IMR-90 (cell line): Measurements from ENCODE around the gene CEP78. TPM values are rescaled to one million over a fixed set of nuclear protein-coding genes. Genes with fewer than 3 reads are reported as not detected.

Source experiments
- ATAC-seq: fragments of 200-7000 bp; cut with Tn5 transposase; 2 replicates; pipeline ENCODE4 v1.9.1; 2020; ENCODE audit warnings: low read depth, mild to moderate bottlenecking, moderate library complexity
- BruUV-seq: library from RNA; stranded (reverse); fragments of 400-500 nt; replicated peaks from 2 replicates; lab custom pipeline; 2021; lab: Mats Ljungman, UMichigan
- CTCF ChIA-PET: fragments of 300-600 bp; formaldehyde crosslinking; extraction: SDS; loops from one replicate; lab custom pipeline; 2021; ENCODE audit warnings: antibody characterized with exemption; lab: Yijun Ruan, JAX
- POLR2A ChIA-PET: fragments of 300-600 bp; sonication (Branson Sonifier 250); formaldehyde crosslinking; loops from one replicate; lab custom pipeline; 2022; ENCODE audit warnings: antibody characterized with exemption; ENCODE audit not compliant: unreplicated experiment; lab: Charles Lee
- DNase-seq: peaks from one replicate; pipeline ENCODE4 v3.0.0; 2013
- H2AFZ ChIP-seq: replicated peaks from 2 replicates; pipeline ENCODE3; 2013; ENCODE audit warnings: low read length, mild to moderate bottlenecking; ENCODE audit not compliant: poor library complexity
- H2AK5ac ChIP-seq: 2 replicates; pipeline ENCODE4 v1.6.1; 2013; ENCODE audit warnings: low read depth, low read length, inconsistent platforms
- H2AK9ac ChIP-seq: replicated peaks from 2 replicates; pipeline ENCODE3; 2013; ENCODE audit warnings: mild to moderate bottlenecking, low read depth, low read length, moderate library complexity; ENCODE audit not compliant: poor library complexity
- H2BK120ac ChIP-seq: 2 replicates; pipeline ENCODE4 v1.6.1; 2013; ENCODE audit warnings: low read depth, low read length, inconsistent platforms
- H2BK15ac ChIP-seq: 3 replicates; pipeline ENCODE4 v1.6.1; 2013; ENCODE audit warnings: low read depth, low read length, inconsistent platforms
- H2BK20ac ChIP-seq: 2 replicates; pipeline ENCODE4 v1.6.1; 2013; ENCODE audit warnings: low read depth, mild to moderate bottlenecking, inconsistent platforms, low read length, moderate library complexity
- H2BK5ac ChIP-seq: 2 replicates; pipeline ENCODE4 v1.6.1; 2013; ENCODE audit warnings: mild to moderate bottlenecking, low read depth, low read length, inconsistent platforms; ENCODE audit not compliant: poor library complexity, severe bottlenecking
- H3K14ac ChIP-seq: replicated peaks from 2 replicates; pipeline ENCODE4 v1.6.1; 2013; ENCODE audit warnings: low read depth, low read length, inconsistent platforms
- H3K18ac ChIP-seq: 2 replicates; pipeline ENCODE4 v1.6.1; 2013; ENCODE audit warnings: low read depth, low read length, control low read depth
- H3K23ac ChIP-seq: 2 replicates; pipeline ENCODE4 v1.6.1; 2013; ENCODE audit warnings: low read depth, low read length, inconsistent platforms
- H3K27ac ChIP-seq: 2 replicates; pipeline ENCODE4 v1.5.1; 2013; ENCODE audit warnings: mild to moderate bottlenecking, control low read depth, low read length; ENCODE audit not compliant: insufficient read depth
- H3K27me3 ChIP-seq: 2 replicates; pipeline ENCODE4 v1.6.1; 2013; ENCODE audit warnings: low read length; ENCODE audit not compliant: control insufficient read depth, insufficient read depth
- H3K36me3 ChIP-seq: 2 replicates; pipeline ENCODE4 v1.6.1; 2013; ENCODE audit warnings: low read length, mixed read lengths; ENCODE audit not compliant: control insufficient read depth, insufficient read depth
- H3K4ac ChIP-seq: 2 replicates; pipeline ENCODE4 v1.6.1; 2013; ENCODE audit warnings: low read depth, low read length, inconsistent platforms
- H3K4me1 ChIP-seq: 2 replicates; pipeline ENCODE4 v1.6.1; 2013; ENCODE audit warnings: low read length, mixed read lengths; ENCODE audit not compliant: control insufficient read depth, insufficient read depth
- H3K4me2 ChIP-seq: 2 replicates; pipeline ENCODE4 v1.6.1; 2013; ENCODE audit warnings: low read depth, mild to moderate bottlenecking, control low read depth, low read length, moderate library complexity
- H3K4me3 ChIP-seq: 2 replicates; pipeline ENCODE4 v1.5.1; 2013; ENCODE audit warnings: low read depth, mild to moderate bottlenecking, control low read depth, low read length, moderate library complexity; ENCODE audit not compliant: insufficient read depth
- H3K56ac ChIP-seq: 2 replicates; pipeline ENCODE4 v1.6.1; 2013; ENCODE audit warnings: low read length, inconsistent platforms; ENCODE audit not compliant: insufficient read depth; ENCODE audit errors: extremely low read depth
- H3K79me1 ChIP-seq, 2 experiments: 2 replicates each; pipeline ENCODE4 v1.6.1; 2013; ENCODE audit warnings: low read length in 2 of 2, inconsistent platforms in 1 of 2, low read depth in 1 of 2
- H3K9ac ChIP-seq: 2 replicates; pipeline ENCODE4 v1.6.1; 2013; ENCODE audit warnings: low read depth, low read length, control low read depth
- H3K9me1 ChIP-seq: 2 replicates; pipeline ENCODE4 v1.6.1; 2013; ENCODE audit warnings: low read length, inconsistent platforms; ENCODE audit not compliant: insufficient read depth
- H3K9me3 ChIP-seq: 2 replicates; pipeline ENCODE4 v1.6.1; 2013; ENCODE audit warnings: low read length; ENCODE audit not compliant: control insufficient read depth, insufficient read depth
- H4K20me1 ChIP-seq: 2 replicates; pipeline ENCODE4 v1.6.1; 2013; ENCODE audit warnings: low read length, inconsistent platforms; ENCODE audit not compliant: insufficient read depth
- H4K5ac ChIP-seq: 2 replicates; pipeline ENCODE4 v1.6.1; 2013; ENCODE audit warnings: mild to moderate bottlenecking, low read depth, low read length, control low read depth
- H4K8ac ChIP-seq, 2 experiments: 2 replicates each; pipeline ENCODE4 v1.6.1; 2013; ENCODE audit warnings: low read depth in 2 of 2, low read length in 2 of 2, control low read depth in 1 of 2, inconsistent platforms in 1 of 2
- H4K91ac ChIP-seq: 2 replicates; pipeline ENCODE4 v1.6.1; 2013; ENCODE audit warnings: low read depth, low read length, inconsistent platforms; ENCODE audit not compliant: insufficient read depth
- BHLHE40 ChIP-seq: fragments of 150-350 bp; IDR thresholded peaks from 2 replicates; pipeline ENCODE4 v1.6.1; 2016; ENCODE audit warnings: mild to moderate bottlenecking, low read depth, low read length
- CEBPB ChIP-seq: IDR thresholded peaks from 2 replicates; pipeline ENCODE4 v1.6.1; 2012; ENCODE audit warnings: low read depth, low read length, improper control_type of control experiment
- CHD1 ChIP-seq: IDR thresholded peaks from 2 replicates; pipeline ENCODE4 v1.6.1; 2012; ENCODE audit warnings: low read depth, low read length, improper control_type of control experiment
- FOS ChIP-seq: fragments of 150-350 bp; IDR thresholded peaks from 2 replicates; pipeline ENCODE4 v1.6.1; 2016; ENCODE audit warnings: low read depth, low read length
- MAFK ChIP-seq: IDR thresholded peaks from 2 replicates; pipeline ENCODE4 v1.6.1; 2012; ENCODE audit warnings: low read depth, low read length, improper control_type of control experiment
- MXI1 ChIP-seq: IDR thresholded peaks from 2 replicates; pipeline ENCODE4 v1.6.1; 2012; ENCODE audit warnings: low read depth, mild to moderate bottlenecking, low read length, moderate library complexity, borderline replicate concordance
- NFE2L2 ChIP-seq: fragments of 150-350 bp; IDR thresholded peaks from 2 replicates; pipeline ENCODE4 v1.6.1; 2016; ENCODE audit warnings: low read depth, mild to moderate bottlenecking, low read length
- POLR2A ChIP-seq: IDR thresholded peaks from 2 replicates; pipeline ENCODE4 v1.6.1; 2012; ENCODE audit warnings: mild to moderate bottlenecking, low read depth, low read length
- RAD21 ChIP-seq: IDR thresholded peaks from 2 replicates; pipeline ENCODE4 v1.6.1; 2012; ENCODE audit warnings: low read length, improper control_type of control experiment
- RCOR1 ChIP-seq: IDR thresholded peaks from 2 replicates; pipeline ENCODE4 v1.6.1; 2012; ENCODE audit warnings: mild to moderate bottlenecking, low read length, improper control_type of control experiment; ENCODE audit not compliant: insufficient replicate concordance
- RFX5 ChIP-seq: IDR thresholded peaks from 2 replicates; pipeline ENCODE4 v1.8.0; 2012; ENCODE audit warnings: low read depth, mild to moderate bottlenecking, low read length, moderate library complexity
- SMC3 ChIP-seq: fragments of 150-350 bp; IDR thresholded peaks from 2 replicates; pipeline ENCODE4 v1.6.1; 2016; ENCODE audit warnings: low read depth, mild to moderate bottlenecking, antibody characterized with exemption, low read length, moderate library complexity
- WGBS, 2 experiments: methylation state at CpG; one replicate each; pipeline versions ENCODE4 v1.1.5 to v1.1.7; 2013; ENCODE audit warnings: missing lambda C conversion rate in 2 of 2; ENCODE audit not compliant: insufficient read length in 1 of 2; ENCODE audit errors: extremely low coverage in 2 of 2; 5-methylcytosine and 5-hydroxymethylcytosine counted together
- dilution Hi-C: fragments of 300-500 bp; cut with HindIII; formaldehyde crosslinking; loops from one replicate; pipeline ENCODE4 v1.14.3; 2018; ENCODE audit warnings: low sequenced_read_pairs; ENCODE audit not compliant: unreplicated experiment
- in situ Hi-C: fragments of 300-500 bp; cut with MboI; formaldehyde crosslinking; loops from 3 replicates; pipeline ENCODE4 v1.14.3; 2019; ENCODE audit warnings: low sequenced_read_pairs, inconsistent platforms, mixed read lengths
- intact Hi-C: fragments of 100-400 bp; cut with micrococcal nuclease; formaldehyde crosslinking; loops from 2 replicates; pipeline ENCODE4 v1.10.0; 2022
- polyA plus RNA-seq, 3 experiments: library from polyadenylated mRNA; depleted of rRNA; stranded (reverse); fragments of >200 nt; gene quantifications; 2 replicates each; pipeline ENCODE4 v1.2.3, GENCODE V29; 2012; ENCODE audit warnings: low replicate concordance in 1 of 3
- total RNA-seq: library from RNA; depleted of rRNA; stranded (reverse); fragments of >200 nt; gene quantifications from 2 replicates; pipeline ENCODE4 v1.2.3, GENCODE V29; 2012
- TF ChIP-seq, protein P1 (sequence below): fragments of 150-350 bp; IDR thresholded peaks from 2 replicates; pipeline ENCODE4 v1.6.1; 2017; ENCODE audit warnings: mild to moderate bottlenecking, antibody characterized with exemption, low read length, low read depth

Gene CEP78
- total and polyA plus RNA-seq, 2 of the 4 experiments (the other 2 are of a cell fraction) = 9.2 to 18.3 TPM

- Histone ChIP-seq H2AFZ (no peak overlapping the region), H3K14ac (no peak overlapping the region), H2BK5ac (no peak overlapping the region), H4K8ac (no peak overlapping the region), H4K20me1 (peaks cover 44% of the 10 kb centered on the region; the same call in 1 of the 2 replicates), H3K4me2 (no peak overlapping the region), H3K9me3 (no peaks in the 10 kb centered on the region), H2AK5ac (no peak overlapping the region), H3K27ac (no peak overlapping the region), H3K18ac (no peak overlapping the region), H3K4me3 (no peak overlapping the region), H3K4me1 (peaks cover 2% of the 10 kb centered on the region; the same call in 1 of the 2 replicates), H3K36me3 (peaks cover 39% of the 10 kb centered on the region), H3K9ac (no peak overlapping the region), H2AK9ac (no peak overlapping the region), H2BK15ac (no peak overlapping the region), H3K9me1 (peaks cover 2% of the 10 kb centered on the region; the same call in 1 of the 2 replicates), H2BK120ac (no peak overlapping the region), H3K79me1 (peaks cover 21 to 58% of the 10 kb centered on the region in 2 experiments; a peak in 3 of 4 replicates), H3K23ac (no peak overlapping the region), H4K5ac (no peak overlapping the region), H4K91ac (no peak overlapping the region), H3K27me3 (no peaks in the 10 kb centered on the region), H2BK20ac (no peak overlapping the region), H3K4ac (no peak overlapping the region), H3K56ac (no peak overlapping the region)
- TF ChIP-seq, protein P1, sequence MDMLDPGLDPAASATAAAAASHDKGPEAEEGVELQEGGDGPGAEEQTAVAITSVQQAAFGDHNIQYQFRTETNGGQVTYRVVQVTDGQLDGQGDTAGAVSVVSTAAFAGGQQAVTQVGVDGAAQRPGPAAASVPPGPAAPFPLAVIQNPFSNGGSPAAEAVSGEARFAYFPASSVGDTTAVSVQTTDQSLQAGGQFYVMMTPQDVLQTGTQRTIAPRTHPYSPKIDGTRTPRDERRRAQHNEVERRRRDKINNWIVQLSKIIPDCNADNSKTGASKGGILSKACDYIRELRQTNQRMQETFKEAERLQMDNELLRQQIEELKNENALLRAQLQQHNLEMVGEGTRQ = no peak
- TF ChIP-seq RCOR1 (no peak), RFX5 (no peak), POLR2A (no peak), SMC3 (no peak), BHLHE40 (no peak), CEBPB (no peak), MXI1 (no peak), MAFK (no peak), CHD1 (no peak), NFE2L2 (no peak), RAD21 (no peak), FOS (no peak)
- intact Hi-C loops = no loop called here
- ChIA-PET POLR2A (no interaction called here), CTCF (interaction anchor here (0.6 kb wide), 1 partner anchor 195 kb away, joined by 5 read pairs; no protein-coding TSS in a partner anchor)
- dilution Hi-C loops = no loop called here
- ATAC-seq (no peak), DNase-seq (no peak)
- no TSS peak for BruUV-seq
- in situ Hi-C loops = no loop called here
- 83% methylated on average over 1 of the region's 3 CpGs; no CpG with 5 or more reads in 1 of the 2 experiments for WGBS, 2 experiments
These were observed 67.6 kb downstream of the CEP78 start for GRCh38 chr9:78303377-78304062.
